ENCODE results near the gene NUP160.
"Not testable (repeated sequence)": the region's sequence is repeated elsewhere in the genome, so short reads cannot be mapped to it uniquely, and the experiment has no call there.

Gene NUP160

GRCh38 chr11:47791774-47792430 lies 56.2 kb downstream of the NUP160 start:
- no peak for DNase-seq (ENCODE audit: low read depth in 3 of 3, low spot score in 1 of 3)

- not testable (repeated sequence) for DNase-seq (ENCODE audit: low read depth in 3 of 3, low spot score in 1 of 3)
Measured at GRCh38 chr11:47790017-47790416, 58.1 kb downstream of the NUP160 start.

GRCh38 chr11:47788181-47788580 lies 60.0 kb downstream of the NUP160 start:
- no peak for DNase-seq (ENCODE audit: low read depth in 3 of 3, low spot score in 1 of 3)

- DNase-seq (ENCODE audit: low read depth in 3 of 3, low spot score in 1 of 3), result no peak
Measured at GRCh38 chr11:47786373-47786772, 61.8 kb downstream of the NUP160 start.

GRCh38 chr11:47784785-47785381 lies 63.3 kb downstream of the NUP160 start:
- no peak for DNase-seq (ENCODE audit: low read depth in 3 of 3, low spot score in 1 of 3)

- DNase-seq (ENCODE audit: low read depth in 3 of 3, low spot score in 1 of 3), result no peak
Measured at GRCh38 chr11:47783087-47783610, 65.0 kb downstream of the NUP160 start.

- no peak for DNase-seq (ENCODE audit: low read depth in 3 of 3, low spot score in 1 of 3)
Measured at GRCh38 chr11:47778878-47779483, 69.2 kb downstream of the NUP160 start.

- no peak for DNase-seq (ENCODE audit: low read depth in 3 of 3, low spot score in 1 of 3)
Measured at GRCh38 chr11:47775240-47775869, 72.8 kb downstream of the NUP160 start.

GRCh38 chr11:47773882-47774281 lies 74.3 kb downstream of the NUP160 start:
- no peak for DNase-seq (ENCODE audit: low read depth in 3 of 3, low spot score in 1 of 3)

GRCh38 chr11:47769556-47769955 lies 78.6 kb downstream of the NUP160 start:
- DNase-seq (ENCODE audit: low read depth in 3 of 3, low spot score in 1 of 3), result not testable (repeated sequence)

GRCh38 chr11:47768101-47768612 lies 80.0 kb downstream of the NUP160 start:
- DNase-seq (ENCODE audit: low read depth in 3 of 3, low spot score in 1 of 3), result peak in 1 of 3 donors; percentile 17

- peak; percentile 22 to 61 (median 48) for DNase-seq (ENCODE audit: low read depth in 3 of 3, low spot score in 1 of 3)
Measured at GRCh38 chr11:47766509-47767227, 81.5 kb downstream of the NUP160 start.

- DNase-seq (ENCODE audit: low read depth in 3 of 3, low spot score in 1 of 3), result no peak
Measured at GRCh38 chr11:47765086-47765485, 83.1 kb downstream of the NUP160 start.

- DNase-seq (ENCODE audit: low read depth in 3 of 3, low spot score in 1 of 3), result not testable (repeated sequence)
Measured at GRCh38 chr11:47759291-47759690, 88.9 kb downstream of the NUP160 start.

GRCh38 chr11:47756208-47756607 lies 91.9 kb downstream of the NUP160 start:
- no peak for DNase-seq (ENCODE audit: low read depth in 3 of 3, low spot score in 1 of 3)

GRCh38 chr11:47750725-47751124 lies 97.4 kb downstream of the NUP160 start:
- DNase-seq (ENCODE audit: low read depth in 3 of 3, low spot score in 1 of 3), result no peak

GRCh38 chr11:47742494-47742893 lies 105.7 kb downstream of the NUP160 start:
- not testable (repeated sequence) for DNase-seq (ENCODE audit: low read depth in 3 of 3, low spot score in 1 of 3)

- not testable (repeated sequence) for DNase-seq (ENCODE audit: low read depth in 3 of 3, low spot score in 1 of 3)
Measured at GRCh38 chr11:47737817-47738216, 110.3 kb downstream of the NUP160 start.

GRCh38 chr11:47732271-47732670 lies 115.9 kb downstream of the NUP160 start:
- no peak for DNase-seq (ENCODE audit: low read depth in 3 of 3, low spot score in 1 of 3)

GRCh38 chr11:47731475-47731874 lies 116.7 kb downstream of the NUP160 start:
- no peak for DNase-seq (ENCODE audit: low read depth in 3 of 3, low spot score in 1 of 3)
